ENCODE data around the gene H1-8. TPM values are rescaled to one million over a fixed set of nuclear protein-coding genes. Genes with fewer than 3 reads are reported as not detected.

H1-8 gene
- total RNA-seq, 1 experiment from 2014 or later, result not detected

GRCh38 chr3:129556358-129556695, 13.4 kb downstream of the H1-8 start:
- no peak for DNase-seq (ENCODE audit: low read depth, low spot score)
- Histone ChIP-seq H3K9me2 (ENCODE audit: insufficient read depth) (no peaks in the 10 kb centered on the region), H3K36me3 (ENCODE audit: control insufficient read depth in 1 of 2, insufficient read depth in 2 of 2, low read length in 2 of 2) (no peaks in the 10 kb centered on the region; a peak in 1 of 4 replicates), H3K4me3 (replicated peaks in 1 of 2; ENCODE audit: low read depth in 1 of 2, low read length in 2 of 2) (no peak overlapping the region), H4K20me1 (ENCODE audit: insufficient read depth) (no peaks in the 10 kb centered on the region), H2AFZ (ENCODE audit: low read depth, low read length, poor library complexity, severe bottlenecking) (no peak overlapping the region), H3K27ac (ENCODE audit: low read depth, low read length) (no peak overlapping the region), H3K4me2 (ENCODE audit: low read length) (no peak overlapping the region), H3K9ac (ENCODE audit: low read length) (no peak overlapping the region), H3K27me3 (ENCODE audit: insufficient read depth, low read length) (no peaks in the 10 kb centered on the region), H3K79me2 (ENCODE audit: insufficient read depth, low read length) (no peaks in the 10 kb centered on the region), H3K9me3 (ENCODE audit: control insufficient read depth in 1 of 2, insufficient read depth in 1 of 2, low read depth in 1 of 2, low read length in 2 of 2) (no peaks in the 10 kb centered on the region), H3K4me1 (ENCODE audit: control insufficient read depth in 1 of 2, insufficient read depth in 2 of 2, low read length in 2 of 2) (no peaks in the 10 kb centered on the region)
- ChIA-PET RAD21 (ENCODE audit: low non-redundant PET in 1 of 2, low total read pairs in 2 of 2, uncharacterized antibody in 2 of 2, unreplicated experiment in 2 of 2) (no interaction called here), CTCF (no interaction called here), POLR2A (no interaction called here)
- intact Hi-C loops (cut with micrococcal nuclease), result no loop called here
- no peak for ATAC-seq
- TF ChIP-seq TCF7L2 (IDR thresholded peaks at IDR 0.05; ENCODE audit: borderline replicate concordance, extremely low read depth, insufficient read depth, insufficient read length) (no peak), EZH2phosphoT487 (IDR thresholded peaks at IDR 0.05; ENCODE audit: borderline replicate concordance) (no peak), ZNF274 (IDR thresholded peaks at IDR 0.05; ENCODE audit: low read depth, low read length) (no peak), SIN3A (IDR thresholded peaks at IDR 0.05; ENCODE audit: low read depth) (no peak), FOSL1 (IDR thresholded peaks at IDR 0.05; ENCODE audit: low read depth) (no peak), POLR2A (IDR thresholded peaks at IDR 0.05; ENCODE audit: borderline replicate concordance, extremely low read depth, insufficient read depth, insufficient read length) (no peak), ATF3 (IDR thresholded peaks at IDR 0.05) (no peak), RAD21 (IDR thresholded peaks at IDR 0.05; ENCODE audit: low read depth) (no peak), CBX3 (IDR thresholded peaks at IDR 0.05; ENCODE audit: low read depth) (no peak), EGR1 (IDR thresholded peaks at IDR 0.05; ENCODE audit: low read depth) (no peak), SRF (IDR thresholded peaks at IDR 0.05; ENCODE audit: low read depth) (no peak)
- BruUV-seq (replicated peaks), result no TSS peak

- Histone ChIP-seq H3K4me2 (ENCODE audit: low read length) (no peak overlapping the region), H3K27ac (ENCODE audit: low read depth, low read length) (no peak overlapping the region), H3K4me3 (replicated peaks in 1 of 2; ENCODE audit: low read depth in 1 of 2, low read length in 2 of 2) (no peak overlapping the region), H3K27me3 (ENCODE audit: insufficient read depth, low read length) (no peaks in the 10 kb centered on the region), H3K9ac (ENCODE audit: low read length) (no peak overlapping the region), H3K9me2 (ENCODE audit: insufficient read depth) (no peaks in the 10 kb centered on the region), H2AFZ (ENCODE audit: low read depth, low read length, poor library complexity, severe bottlenecking) (no peak overlapping the region), H3K36me3 (ENCODE audit: control insufficient read depth in 1 of 2, insufficient read depth in 2 of 2, low read length in 2 of 2) (no peaks in the 10 kb centered on the region; a peak in 1 of 4 replicates), H3K4me1 (ENCODE audit: control insufficient read depth in 1 of 2, insufficient read depth in 2 of 2, low read length in 2 of 2) (no peaks in the 10 kb centered on the region), H3K9me3 (ENCODE audit: control insufficient read depth in 1 of 2, insufficient read depth in 1 of 2, low read depth in 1 of 2, low read length in 2 of 2) (no peaks in the 10 kb centered on the region), H3K79me2 (ENCODE audit: insufficient read depth, low read length) (no peaks in the 10 kb centered on the region), H4K20me1 (ENCODE audit: insufficient read depth) (no peaks in the 10 kb centered on the region)
- ChIA-PET POLR2A (no interaction called here), RAD21 (ENCODE audit: low non-redundant PET in 1 of 2, low total read pairs in 2 of 2, uncharacterized antibody in 2 of 2, unreplicated experiment in 2 of 2) (no interaction called here), CTCF (no interaction called here)
- DNase-seq (ENCODE audit: low read depth, low spot score), result no peak
- no peak for ATAC-seq
- no TSS peak for BruUV-seq (replicated peaks)
- intact Hi-C loops (cut with micrococcal nuclease), result no loop called here
- no peak for TF ChIP-seq ZNF274 (IDR thresholded peaks at IDR 0.05; ENCODE audit: low read depth, low read length)
- no peak for TF ChIP-seq REST (IDR thresholded peaks at IDR 0.05; ENCODE audit: low read depth)
- TF ChIP-seq CTCF (IDR thresholded peaks at IDR 0.05 in 2 of 3, conservative IDR thresholded peaks at IDR 0.05 in 1 of 3; ENCODE audit: borderline replicate concordance in 1 of 3, insufficient read depth in 1 of 3, low read depth in 2 of 3, low read length in 2 of 3), result no peak
- TF ChIP-seq TCF7L2 (IDR thresholded peaks at IDR 0.05; ENCODE audit: borderline replicate concordance, extremely low read depth, insufficient read depth, insufficient read length), result no peak
- TF ChIP-seq CEBPB (IDR thresholded peaks at IDR 0.05; ENCODE audit: low read depth), result no peak
- no peak for TF ChIP-seq SRF (IDR thresholded peaks at IDR 0.05; ENCODE audit: low read depth)
Observed at GRCh38 chr3:129556890-129557547, 14.0 kb downstream of the H1-8 start.
